Stimulated activated CD8-positive, alpha-beta memory T cell treated with anti-CD3 and anti-CD28 coated beads, Interleukin-12 subunit alpha, Interleukin-12 subunit beta, amount 100 ng/mL, for 1 hour (primary cell): ENCODE measurements around the gene FBXO42.
A peak's percentile ranks its signal among the peaks of the same experiment; 100 is the strongest.
"Not testable (repeated sequence)": the region's sequence is repeated elsewhere in the genome, so short reads cannot be mapped to it uniquely, and the experiment has no call there.

Experiments used
- DNase-seq: peaks from one replicate; pipeline ENCODE4 v3.0.0-alpha.2; 2020; ENCODE audit warnings: low read depth

Gene FBXO42

GRCh38 chr1:16219968-16220500 lies 132.2 kb downstream of the FBXO42 start:
- no peak for DNase-seq

DNA sequence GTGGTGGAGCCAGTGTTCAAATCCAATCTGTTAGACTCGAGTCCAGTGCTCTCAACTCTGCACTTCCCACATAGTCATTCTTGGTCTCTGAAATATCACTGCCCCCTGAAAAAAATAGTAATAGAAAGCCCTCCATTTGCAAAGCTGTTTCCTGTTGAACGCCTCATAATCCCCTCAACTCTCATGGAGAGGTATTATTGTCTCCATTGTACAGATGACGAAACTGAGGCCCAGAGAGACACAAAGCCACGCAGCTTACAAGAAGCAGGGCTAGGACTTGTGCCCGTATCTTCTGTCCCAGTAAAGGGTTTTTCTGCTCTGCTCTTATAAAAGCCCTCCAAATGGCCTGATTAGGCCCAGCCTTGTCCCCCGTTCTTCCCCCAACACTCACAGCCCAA lies 133.6 kb downstream of the FBXO42 start:
- no peak for DNase-seq

DNA sequence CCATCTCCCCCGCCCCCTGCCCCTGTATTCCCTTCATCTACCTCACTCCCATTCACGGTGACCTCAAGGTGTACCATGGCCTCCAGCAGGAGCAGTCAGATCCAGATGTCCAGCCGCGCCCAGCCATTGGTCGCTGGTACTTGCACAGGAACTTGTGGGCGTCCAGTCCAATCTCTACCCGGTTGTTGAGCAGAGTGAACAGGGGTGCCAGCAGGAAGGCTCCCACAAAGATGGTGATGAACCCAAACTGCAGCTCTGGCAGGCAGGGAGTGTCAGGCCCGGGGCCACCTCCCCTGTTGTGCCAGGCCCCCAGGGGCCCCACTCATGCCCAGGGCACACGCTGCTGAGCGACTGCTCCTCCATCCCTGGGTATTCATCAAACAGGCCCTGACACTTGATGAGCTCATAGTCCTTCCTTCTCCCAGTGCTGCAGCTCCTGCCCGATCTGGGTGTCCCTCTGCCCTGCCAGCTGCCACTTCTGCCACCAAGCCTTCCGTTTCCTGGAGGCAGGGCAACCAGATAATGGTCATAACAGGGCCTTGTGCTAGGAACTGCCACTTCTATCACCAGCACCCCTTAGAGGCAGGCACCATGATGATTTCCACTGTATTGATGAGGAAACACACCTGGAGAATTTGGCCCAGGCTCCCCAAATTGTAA lies 134.1 kb downstream of the FBXO42 start:
- DNase-seq = no peak

DNA sequence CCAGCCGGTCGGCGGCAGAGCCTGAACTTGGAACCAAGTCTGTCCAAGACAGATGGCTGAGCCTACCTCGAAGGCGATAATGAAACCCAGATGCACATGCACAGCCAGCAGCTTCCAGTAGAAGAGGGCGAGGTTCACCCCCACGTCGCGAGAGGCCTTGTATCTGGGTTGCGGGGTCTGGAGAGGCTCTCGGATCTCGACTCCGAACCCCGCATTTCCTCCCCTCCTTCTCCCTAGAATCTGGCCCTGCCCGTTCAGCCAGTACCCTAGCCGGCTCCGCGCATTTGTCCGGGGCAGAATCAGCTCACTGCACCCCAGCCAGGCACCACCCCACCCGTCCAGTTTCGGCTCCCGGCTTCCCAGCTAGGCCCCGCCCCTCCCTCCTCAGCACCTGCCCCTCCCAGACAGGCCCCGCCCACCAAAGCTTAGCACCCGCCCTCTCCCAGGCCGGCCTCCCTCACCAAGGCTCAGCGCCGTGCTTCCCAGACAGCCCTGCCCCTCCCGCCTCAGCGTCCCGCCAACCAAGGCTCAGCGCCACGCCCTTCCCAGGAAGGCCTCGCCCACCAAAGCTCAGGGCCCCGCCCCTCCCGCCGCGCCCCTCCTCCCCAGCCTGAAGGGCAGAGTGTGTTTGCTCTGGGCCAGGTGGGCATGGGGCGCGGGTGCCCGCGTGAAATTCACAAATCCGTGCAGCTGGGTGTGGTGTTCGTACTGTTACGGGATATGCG lies 135.1 kb downstream of the FBXO42 start:
- DNase-seq = peak; percentile 86

GRCh38 chr1:16215882-16216753 lies 136.2 kb downstream of the FBXO42 start:
- DNase-seq = no peak

- not testable (repeated sequence) for DNase-seq
These were observed 137.0 kb downstream of the FBXO42 start for GRCh38 chr1:16215240-16215639.

GRCh38 chr1:16213544-16213943 lies 138.7 kb downstream of the FBXO42 start:
- DNase-seq = not testable (repeated sequence)

DNA sequence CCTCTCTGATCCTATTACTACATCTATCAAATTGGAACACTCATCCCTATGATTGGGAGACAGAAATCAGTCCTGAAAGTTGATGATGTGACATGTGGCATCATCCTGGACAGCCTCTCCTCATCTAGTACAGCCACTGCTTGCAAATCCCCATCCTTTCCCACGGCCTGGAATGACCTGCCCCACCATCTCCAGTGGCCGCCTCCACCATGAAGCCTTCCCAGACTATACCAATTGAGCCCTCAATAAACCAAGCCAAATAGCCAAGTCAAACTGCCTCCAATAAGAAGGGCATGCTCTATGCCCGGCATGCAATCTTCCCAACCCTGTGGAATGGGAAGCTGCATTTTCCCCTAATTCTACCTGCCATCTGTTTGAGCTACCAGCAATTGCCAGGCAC lies 139.3 kb downstream of the FBXO42 start:
- DNase-seq = no peak

- DNase-seq = no peak
These were observed 139.9 kb downstream of the FBXO42 start, which contains the start of gene ARHGEF19 for GRCh38 chr1:16212251-16212961. Gene ARHGEF19 (minus strand): TSS chr1:16212652. CDS start chr1:16209054, 3,598 bp downstream.

DNA sequence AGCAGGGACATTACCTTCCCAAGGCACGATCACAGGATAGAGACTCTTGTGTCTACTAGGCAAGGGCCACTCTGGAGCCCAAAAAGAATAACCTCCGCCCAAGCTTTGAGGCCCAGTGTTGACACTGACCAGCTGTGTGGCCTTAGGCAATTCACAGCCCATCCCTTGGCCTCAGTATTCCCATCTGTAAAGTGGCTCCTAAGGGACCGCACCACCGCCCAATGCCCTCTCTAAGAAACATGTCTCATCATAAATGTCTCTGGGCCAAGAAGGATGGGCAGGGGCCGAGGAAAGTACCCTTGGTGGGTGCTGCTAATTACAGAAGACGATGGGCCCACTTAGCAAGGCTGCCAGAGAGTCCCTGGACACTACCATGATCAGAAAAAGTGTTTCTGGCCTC lies 140.5 kb downstream of the FBXO42 start:
- no peak for DNase-seq

GRCh38 chr1:16210581-16210980 lies 141.7 kb downstream of the FBXO42 start:
- no peak for DNase-seq

- no peak for DNase-seq
These were observed 142.4 kb downstream of the FBXO42 start for GRCh38 chr1:16209847-16210407.

- DNase-seq = no peak
These were observed 143.0 kb downstream of the FBXO42 start for GRCh38 chr1:16209132-16209846.

DNA sequence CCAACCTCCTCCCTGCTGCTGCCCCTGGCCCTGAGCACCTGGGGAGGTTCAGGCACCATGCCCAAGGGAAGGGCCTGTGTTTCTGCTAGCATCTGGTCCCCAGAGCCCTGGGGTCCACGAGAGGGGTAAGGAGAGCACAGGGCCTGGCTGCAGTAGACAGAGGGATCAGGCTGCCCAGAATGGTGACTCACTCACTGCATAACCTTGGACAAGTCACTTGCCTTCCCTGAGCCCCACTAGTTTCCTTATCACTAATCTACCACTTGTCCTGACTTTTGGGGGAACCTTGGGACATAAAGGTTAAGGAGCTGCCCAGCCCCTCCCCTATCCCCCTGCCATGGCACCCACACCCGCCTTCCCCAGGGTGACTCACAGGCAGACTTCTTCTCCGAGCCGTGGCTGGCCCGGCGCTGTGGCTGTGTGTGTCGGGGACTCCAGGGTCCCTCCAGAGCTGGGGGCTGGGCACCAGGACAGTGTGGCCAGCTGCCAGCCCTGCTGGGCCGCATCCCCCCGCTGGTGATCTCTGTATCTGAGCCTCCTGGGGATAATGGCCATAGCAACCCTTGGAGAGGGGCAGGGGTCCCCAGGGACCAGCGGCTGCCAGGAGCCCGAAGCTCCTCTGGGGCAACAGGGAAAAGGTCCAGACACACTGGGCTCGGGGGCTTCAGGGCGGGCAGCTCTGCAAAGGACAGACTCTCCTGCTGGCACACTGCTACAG lies 143.9 kb downstream of the FBXO42 start:
- DNase-seq = no peak

- DNase-seq = no peak
These were observed 144.7 kb downstream of the FBXO42 start for GRCh38 chr1:16207318-16208269.

DNA sequence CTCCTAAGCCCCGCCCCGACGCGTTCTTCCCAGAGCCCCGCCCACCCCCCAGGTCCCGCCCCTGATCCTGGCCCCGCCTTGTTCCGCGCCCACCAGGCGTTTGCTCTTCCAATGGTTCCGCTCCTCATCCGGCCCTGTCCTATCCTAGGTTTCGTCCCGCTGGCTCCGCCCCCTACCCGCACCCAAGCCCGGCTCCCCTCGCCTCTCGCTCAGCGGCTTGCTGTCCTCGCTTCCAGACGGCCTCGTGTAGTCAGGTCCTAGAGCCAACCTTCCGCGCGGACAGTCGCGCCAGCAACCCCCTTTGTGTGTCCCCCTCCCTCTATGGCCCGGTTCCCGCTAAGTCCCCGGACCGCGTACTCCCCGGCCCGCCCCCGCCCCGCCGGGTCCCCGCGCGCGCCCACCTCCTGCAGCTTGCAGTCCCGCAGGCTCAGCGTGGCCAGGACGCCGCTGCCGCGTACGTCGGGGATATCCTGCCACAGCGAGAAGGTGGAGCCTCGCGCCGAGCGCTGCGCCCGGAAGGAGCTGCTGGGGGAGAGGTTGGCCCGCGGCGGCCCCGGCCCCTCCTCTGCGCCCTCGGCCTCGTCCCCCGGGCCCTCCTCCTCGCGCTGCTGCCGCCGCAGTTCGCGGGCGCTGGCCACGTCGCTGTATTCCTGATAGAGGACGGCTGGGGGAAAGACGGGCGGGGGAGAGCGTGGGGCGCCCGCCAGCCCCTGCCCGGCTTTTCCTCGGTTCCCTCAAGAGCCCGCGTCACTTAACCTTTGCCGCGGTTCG lies 145.5 kb downstream of the FBXO42 start:
- peak; percentile 80 for DNase-seq

- DNase-seq = no peak
These were observed 146.3 kb downstream of the FBXO42 start for GRCh38 chr1:16205891-16206546.

- DNase-seq = no peak
These were observed 147.0 kb downstream of the FBXO42 start for GRCh38 chr1:16205334-16205671.
